DND-41 (cell line): Measurements from ENCODE around the gene PCBP2.

Source experiments
- EZH2 ChIP-seq: IDR thresholded peaks from 3 replicates; pipeline ENCODE4 v1.6.1; 2012; ENCODE audit warnings: borderline replicate concordance, low read depth, mild to moderate bottlenecking, moderate library complexity, low read length, inconsistent platforms; ENCODE audit not compliant: severe bottlenecking
- TF ChIP-seq, protein P1 (sequence below): IDR thresholded peaks from 2 replicates; pipeline ENCODE4 v1.5.1; 2012; ENCODE audit warnings: borderline replicate concordance, low read length, moderate library complexity, mild to moderate bottlenecking; ENCODE audit not compliant: poor library complexity, severe bottlenecking; ENCODE audit errors: extremely low read depth

DNA sequence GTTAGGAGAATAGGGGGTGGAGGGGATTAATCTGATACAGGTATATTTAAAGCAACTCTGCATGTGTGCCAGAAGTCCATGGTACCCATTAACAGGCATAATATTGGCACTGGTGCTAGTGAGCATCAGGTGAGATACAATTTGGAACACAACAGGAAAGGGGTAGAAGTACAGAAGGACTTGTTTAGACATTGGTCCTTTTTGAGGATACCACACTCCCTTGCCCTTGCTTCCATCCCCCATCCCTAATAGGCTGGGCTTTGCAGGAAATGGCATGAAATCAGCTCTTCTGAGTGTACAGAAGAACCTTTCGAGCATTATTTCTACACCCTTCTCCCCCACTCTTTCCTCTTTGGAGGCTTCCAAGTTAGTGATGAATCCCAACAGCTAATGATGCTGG lies 16.4 kb downstream of the PCBP2 start:
- TF ChIP-seq, protein P1, sequence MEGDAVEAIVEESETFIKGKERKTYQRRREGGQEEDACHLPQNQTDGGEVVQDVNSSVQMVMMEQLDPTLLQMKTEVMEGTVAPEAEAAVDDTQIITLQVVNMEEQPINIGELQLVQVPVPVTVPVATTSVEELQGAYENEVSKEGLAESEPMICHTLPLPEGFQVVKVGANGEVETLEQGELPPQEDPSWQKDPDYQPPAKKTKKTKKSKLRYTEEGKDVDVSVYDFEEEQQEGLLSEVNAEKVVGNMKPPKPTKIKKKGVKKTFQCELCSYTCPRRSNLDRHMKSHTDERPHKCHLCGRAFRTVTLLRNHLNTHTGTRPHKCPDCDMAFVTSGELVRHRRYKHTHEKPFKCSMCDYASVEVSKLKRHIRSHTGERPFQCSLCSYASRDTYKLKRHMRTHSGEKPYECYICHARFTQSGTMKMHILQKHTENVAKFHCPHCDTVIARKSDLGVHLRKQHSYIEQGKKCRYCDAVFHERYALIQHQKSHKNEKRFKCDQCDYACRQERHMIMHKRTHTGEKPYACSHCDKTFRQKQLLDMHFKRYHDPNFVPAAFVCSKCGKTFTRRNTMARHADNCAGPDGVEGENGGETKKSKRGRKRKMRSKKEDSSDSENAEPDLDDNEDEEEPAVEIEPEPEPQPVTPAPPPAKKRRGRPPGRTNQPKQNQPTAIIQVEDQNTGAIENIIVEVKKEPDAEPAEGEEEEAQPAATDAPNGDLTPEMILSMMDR = no peak
- TF ChIP-seq EZH2 = no peak
